ENCODE measurements around the gene C4orf50.
"Not testable (repeated sequence)": the region's sequence is repeated elsewhere in the genome, so short reads cannot be mapped to it uniquely, and the experiment has no call there.

C4orf50 gene

GRCh38 chr4:5996641-5997040 lies 21.6 kb downstream of the C4orf50 start:
- Histone ChIP-seq H3K4me1 (no peaks in the 10 kb centered on the region), H3K36me3 (no peaks in the 10 kb centered on the region), H3K9me3 (no peaks in the 10 kb centered on the region), H3K4me3 (no peak overlapping the region), H3K27me3 (peaks cover 0 to 54% of the 10 kb centered on the region in 2 donors), H3K27ac (no peak overlapping the region)
- intact Hi-C loops (cut with DNase I; ENCODE audit: low total_unique reads): no loop called here
- TF ChIP-seq, protein P1, sequence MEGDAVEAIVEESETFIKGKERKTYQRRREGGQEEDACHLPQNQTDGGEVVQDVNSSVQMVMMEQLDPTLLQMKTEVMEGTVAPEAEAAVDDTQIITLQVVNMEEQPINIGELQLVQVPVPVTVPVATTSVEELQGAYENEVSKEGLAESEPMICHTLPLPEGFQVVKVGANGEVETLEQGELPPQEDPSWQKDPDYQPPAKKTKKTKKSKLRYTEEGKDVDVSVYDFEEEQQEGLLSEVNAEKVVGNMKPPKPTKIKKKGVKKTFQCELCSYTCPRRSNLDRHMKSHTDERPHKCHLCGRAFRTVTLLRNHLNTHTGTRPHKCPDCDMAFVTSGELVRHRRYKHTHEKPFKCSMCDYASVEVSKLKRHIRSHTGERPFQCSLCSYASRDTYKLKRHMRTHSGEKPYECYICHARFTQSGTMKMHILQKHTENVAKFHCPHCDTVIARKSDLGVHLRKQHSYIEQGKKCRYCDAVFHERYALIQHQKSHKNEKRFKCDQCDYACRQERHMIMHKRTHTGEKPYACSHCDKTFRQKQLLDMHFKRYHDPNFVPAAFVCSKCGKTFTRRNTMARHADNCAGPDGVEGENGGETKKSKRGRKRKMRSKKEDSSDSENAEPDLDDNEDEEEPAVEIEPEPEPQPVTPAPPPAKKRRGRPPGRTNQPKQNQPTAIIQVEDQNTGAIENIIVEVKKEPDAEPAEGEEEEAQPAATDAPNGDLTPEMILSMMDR (IDR thresholded peaks at IDR 0.05): no peak
- DNase-seq: peak in 1 of 2 donors; percentile 8

DNA sequence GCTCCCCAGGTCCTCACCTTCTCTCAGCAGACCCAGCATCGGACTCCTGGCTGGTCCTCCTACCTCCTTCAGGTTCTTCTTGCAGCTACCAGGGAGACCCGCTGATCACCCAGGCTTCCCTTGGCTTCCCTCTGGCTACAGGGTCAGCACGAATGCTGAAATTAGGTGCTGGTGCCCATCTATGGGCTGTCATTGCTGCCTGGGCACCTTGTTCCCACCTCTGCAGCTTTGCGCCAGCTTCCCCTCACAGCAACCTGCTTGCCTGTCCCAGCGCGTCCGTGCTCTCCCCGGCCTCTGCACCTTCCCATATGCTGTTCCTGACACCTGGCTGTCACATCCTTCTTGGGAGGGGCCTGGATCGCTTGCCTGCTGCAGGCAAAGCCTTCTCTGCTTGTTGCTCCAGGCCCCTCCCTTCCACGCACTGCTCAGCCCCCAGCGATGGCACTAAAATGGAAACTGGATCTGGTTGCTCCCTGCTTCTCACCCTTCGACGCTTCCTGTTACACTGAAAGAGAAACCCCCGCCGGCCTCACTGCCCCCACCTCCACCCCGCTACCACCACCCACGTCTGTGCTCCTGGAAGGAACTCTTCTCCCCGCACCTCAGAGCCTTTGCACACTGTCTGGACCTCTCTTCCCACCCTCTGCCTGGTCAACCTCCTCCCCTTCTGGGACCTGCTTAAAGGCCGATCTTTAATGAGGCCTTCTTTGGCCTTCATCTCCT lies 22.2 kb downstream of the C4orf50 start:
- intact Hi-C loops (cut with DNase I; ENCODE audit: low total_unique reads): no loop called here
- Histone ChIP-seq H3K27me3 (peaks cover 0 to 59% of the 10 kb centered on the region in 2 donors), H3K4me1 (no peaks in the 10 kb centered on the region), H3K9me3 (no peaks in the 10 kb centered on the region), H3K27ac (no peak overlapping the region), H3K4me3 (no peak overlapping the region), H3K36me3 (no peaks in the 10 kb centered on the region)
- peak in 1 of 2 donors; percentile 45 for DNase-seq
- TF ChIP-seq, protein P1 (IDR thresholded peaks at IDR 0.05): no peak

- intact Hi-C loops (cut with DNase I; ENCODE audit: low total_unique reads): no loop called here
- peaks cover 0 to 63% of the 10 kb centered on the region in 2 donors for H3K27me3 ChIP-seq
- TF ChIP-seq, protein P1 (IDR thresholded peaks at IDR 0.05): no peak
Observed at GRCh38 chr4:5993876-5994811, 24.1 kb downstream of the C4orf50 start.

DNA sequence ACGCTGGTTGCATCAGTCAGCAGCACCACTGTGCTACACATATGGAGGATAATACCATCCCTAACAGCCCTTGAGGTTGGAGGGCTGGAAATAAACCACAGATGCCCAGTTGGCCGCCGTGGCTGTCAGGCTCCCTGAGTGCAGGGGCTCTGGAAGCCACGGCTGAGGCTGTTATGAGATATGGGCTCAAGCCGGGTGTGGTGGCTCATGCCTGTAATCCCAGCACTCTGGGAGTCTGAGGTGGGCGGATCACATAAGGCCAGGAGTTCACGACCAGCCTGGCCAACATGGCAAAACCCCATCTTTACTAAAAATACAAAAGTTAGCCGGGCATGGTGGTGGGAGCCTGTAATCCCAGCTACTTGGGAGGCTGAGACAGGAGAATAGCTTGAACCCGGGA lies 24.9 kb downstream of the C4orf50 start:
- H3K4me3 ChIP-seq; H3K27ac ChIP-seq; intact Hi-C loops (cut with DNase I; ENCODE audit: low total_unique reads); H3K4me1 ChIP-seq; H3K36me3 ChIP-seq; H3K9me3 ChIP-seq: not testable (repeated sequence)
- DNase-seq: peak in 1 of 2 donors; percentile 19
- H3K27me3 ChIP-seq: peaks cover 0 to 55% of the 10 kb centered on the region in 2 donors

More at GRCh38 chr4:5993876-5994811, 24.1 kb downstream of the C4orf50 start:
- no peaks in the 10 kb centered on the region for H3K4me1 ChIP-seq
- H3K4me3 ChIP-seq: no peak overlapping the region
- no peak overlapping the region for H3K27ac ChIP-seq
- peak in 1 of 2 donors; percentile 45 for DNase-seq
- H3K9me3 ChIP-seq: no peaks in the 10 kb centered on the region
- no peaks in the 10 kb centered on the region for H3K36me3 ChIP-seq

DNA sequence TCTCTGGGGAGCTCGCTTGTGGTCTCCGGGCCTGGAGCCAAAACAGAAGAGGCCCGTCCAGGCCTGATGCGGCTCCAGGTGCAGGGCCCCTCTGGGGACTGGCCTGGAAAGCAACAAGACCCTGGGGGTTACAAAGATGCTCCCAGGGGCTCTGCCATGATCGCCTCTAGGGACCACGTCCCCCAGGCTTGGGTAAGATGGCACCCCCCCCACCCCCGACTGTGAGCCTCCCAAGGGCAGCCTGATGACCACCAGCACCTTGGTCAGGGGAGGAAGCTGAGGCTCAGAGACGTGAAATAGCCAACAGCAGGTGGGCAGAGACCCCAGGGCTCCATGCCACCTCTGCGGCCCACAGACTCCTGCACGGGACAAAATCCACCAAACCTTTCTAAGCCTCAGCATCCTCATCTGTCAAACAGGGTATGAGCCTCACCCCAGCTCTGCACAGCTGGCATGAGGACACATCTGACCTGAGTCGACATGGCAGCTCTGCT lies 25.4 kb downstream of the C4orf50 start:
- Histone ChIP-seq H3K27ac (no peak overlapping the region), H3K4me3 (no peak overlapping the region), H3K36me3 (no peaks in the 10 kb centered on the region), H3K4me1 (no peaks in the 10 kb centered on the region), H3K27me3 (peaks cover 0 to 53% of the 10 kb centered on the region in 2 donors), H3K9me3 (no peaks in the 10 kb centered on the region)
- TF ChIP-seq, protein P1 (IDR thresholded peaks at IDR 0.05): no peak
- intact Hi-C loops (cut with DNase I; ENCODE audit: low total_unique reads): no loop called here
- peak in 1 of 2 donors; percentile 55 for DNase-seq
